IPS-18c (cell line): ENCODE data around the gene CXorf58.
"Not testable (repeated sequence)": the region's sequence is repeated elsewhere in the genome, so short reads cannot be mapped to it uniquely, and the experiment has no call there.

Experiments
- H3K4me3 ChIP-seq: 2 replicates; pipeline ENCODE4 v1.7.0; 2013; ENCODE audit warnings: low read depth, mild to moderate bottlenecking, low read length, moderate library complexity; ENCODE audit not compliant: insufficient read depth
- H3K9me3 ChIP-seq: one replicate; pipeline ENCODE4 v1.6.1; 2013; ENCODE audit warnings: mild to moderate bottlenecking, low read length, moderate library complexity; ENCODE audit not compliant: control insufficient read depth, insufficient read depth

CXorf58 gene

DNA sequence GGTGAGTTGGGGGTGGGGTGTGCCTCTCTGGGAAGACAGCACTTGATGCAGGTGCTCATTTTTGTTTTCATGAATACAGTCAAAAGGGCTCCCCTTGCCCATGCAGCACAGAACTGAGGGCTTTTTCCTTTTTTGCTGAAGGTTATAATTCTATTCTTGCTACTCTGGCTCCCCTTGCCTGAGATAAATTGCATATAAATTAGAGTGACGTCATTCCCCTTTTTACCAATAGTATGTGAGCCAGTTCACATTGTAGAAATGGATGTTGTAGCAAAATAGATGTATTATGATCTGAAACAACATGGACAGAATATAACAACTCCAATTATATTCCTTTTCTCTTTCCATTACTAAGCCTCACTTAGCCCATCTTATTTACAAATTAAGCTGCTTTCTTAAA lies 28.4 kb downstream of the CXorf58 start:
- Histone ChIP-seq H3K4me3 (no peak overlapping the region), H3K9me3 (no peaks in the 10 kb centered on the region)

DNA sequence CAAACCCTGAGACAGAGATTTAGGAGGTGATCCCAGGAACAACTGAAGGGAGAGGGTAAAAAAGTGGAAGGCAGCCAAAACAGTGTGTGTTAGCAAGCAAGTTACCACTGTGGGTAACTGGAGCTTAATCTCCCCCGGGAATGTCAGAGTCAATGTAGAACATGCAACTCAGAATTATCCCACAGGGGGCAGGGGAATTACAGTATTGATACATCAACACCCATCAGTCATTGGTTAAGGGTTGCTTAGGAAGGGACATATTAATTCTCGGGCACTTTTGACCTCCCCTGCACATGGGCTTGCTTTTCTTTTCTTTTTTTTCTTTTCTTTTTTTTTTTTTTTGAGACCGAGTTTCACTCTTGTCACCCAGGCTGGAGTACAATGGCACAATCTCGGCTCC lies 29.3 kb downstream of the CXorf58 start:
- Histone ChIP-seq H3K9me3 (no peaks in the 10 kb centered on the region), H3K4me3 (no peak overlapping the region)

DNA sequence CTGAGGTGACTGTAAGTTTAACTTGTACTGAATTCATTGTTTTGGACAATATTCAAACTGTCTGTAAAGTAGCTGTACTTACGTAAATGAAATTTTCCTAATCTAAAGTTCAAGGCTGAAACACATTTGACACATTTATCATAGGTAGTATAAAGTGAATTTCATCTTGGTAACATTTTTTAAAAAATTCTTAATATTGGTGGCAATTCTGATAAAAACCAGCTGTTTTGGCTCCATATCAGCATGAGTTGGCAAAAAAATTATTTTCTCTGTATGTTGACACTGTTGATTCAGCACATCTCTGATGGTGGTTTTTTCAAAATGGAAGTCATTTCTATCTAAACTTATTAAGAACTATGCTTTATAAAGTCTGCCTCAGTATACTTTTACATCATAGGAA lies 30.9 kb downstream of the CXorf58 start:
- H3K9me3 ChIP-seq: no peaks in the 10 kb centered on the region
- H3K4me3 ChIP-seq: no peak overlapping the region

DNA sequence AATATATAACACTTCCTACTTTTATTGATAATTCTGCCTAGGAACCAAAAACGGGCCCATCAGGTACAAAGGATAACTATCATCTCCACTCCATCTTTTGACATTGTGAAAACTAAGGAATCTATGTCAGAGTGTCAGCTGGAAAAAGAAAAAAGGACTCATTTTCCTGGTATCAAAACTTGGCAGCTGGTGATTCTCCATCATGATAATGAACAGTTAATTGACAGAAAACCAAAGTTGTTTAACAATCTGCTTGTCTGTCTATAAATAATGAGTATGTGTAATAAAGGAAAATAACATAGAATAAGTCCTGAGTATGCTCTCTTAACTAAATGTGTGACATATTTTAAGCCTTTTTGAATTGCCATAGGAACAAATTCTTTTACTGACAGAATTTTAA lies 31.4 kb downstream of the CXorf58 start:
- no peaks in the 10 kb centered on the region for H3K9me3 ChIP-seq
- H3K4me3 ChIP-seq: no peak overlapping the region

DNA sequence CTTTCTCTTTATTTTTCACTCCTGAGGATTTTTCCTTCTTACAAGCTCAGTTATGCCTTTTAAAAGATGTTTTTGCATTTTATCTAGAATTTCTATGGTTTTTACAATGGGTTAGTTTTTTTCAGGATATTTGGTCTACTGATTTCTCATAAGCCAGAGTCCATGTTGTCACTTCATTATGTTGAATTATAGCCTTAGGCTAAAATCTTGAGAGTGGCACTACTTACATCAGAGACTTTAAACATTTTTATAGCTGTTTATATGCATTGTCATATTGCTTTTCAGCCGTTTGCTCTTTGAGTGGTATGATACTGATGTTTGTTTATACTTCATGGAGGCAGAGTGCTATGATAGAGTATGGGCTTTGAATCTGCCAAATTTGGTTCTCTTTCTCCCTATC lies 36.4 kb downstream of the CXorf58 start:
- no peak overlapping the region for H3K4me3 ChIP-seq
- H3K9me3 ChIP-seq: no peaks in the 10 kb centered on the region

DNA sequence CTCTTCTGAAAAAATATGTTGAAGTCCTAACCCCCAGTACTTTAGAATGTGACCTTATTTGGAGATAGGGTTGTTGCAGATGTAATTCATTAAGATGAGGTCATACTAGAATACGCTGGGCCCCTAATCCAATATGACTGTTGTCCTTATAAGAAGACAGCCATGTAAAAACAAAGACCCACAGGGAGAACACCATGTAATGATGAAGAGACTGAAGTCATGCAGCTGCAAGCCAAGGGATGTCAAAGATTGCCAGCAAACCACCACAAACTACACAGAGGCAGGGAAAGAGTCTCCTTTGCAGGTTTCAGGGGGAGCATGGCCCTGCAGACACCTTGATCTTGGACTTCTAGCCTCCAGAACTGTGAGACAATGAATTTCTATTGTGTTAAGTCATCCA lies 37.4 kb downstream of the CXorf58 start:
- H3K4me3 ChIP-seq: no peak overlapping the region
- no peaks in the 10 kb centered on the region for H3K9me3 ChIP-seq

DNA sequence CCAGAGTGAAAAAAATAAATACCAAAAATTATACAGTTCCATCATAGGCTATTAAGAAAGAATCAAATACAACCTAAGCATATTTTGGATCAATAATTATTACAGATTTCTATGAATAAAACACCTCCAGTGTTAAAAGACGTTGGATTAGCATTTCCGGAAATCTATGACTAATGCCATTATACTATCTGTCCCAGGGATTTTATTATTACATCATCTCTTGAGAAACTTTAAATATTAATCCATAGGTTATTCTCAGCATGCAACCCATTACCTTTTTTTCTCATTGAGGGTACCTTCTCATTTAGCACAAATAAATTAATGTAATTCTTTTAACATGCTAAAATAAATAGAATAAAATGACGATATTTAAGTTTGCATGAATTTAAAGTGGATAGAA lies 44.6 kb downstream of the CXorf58 start:
- Histone ChIP-seq H3K4me3 (no peak overlapping the region), H3K9me3 (no peaks in the 10 kb centered on the region)

DNA sequence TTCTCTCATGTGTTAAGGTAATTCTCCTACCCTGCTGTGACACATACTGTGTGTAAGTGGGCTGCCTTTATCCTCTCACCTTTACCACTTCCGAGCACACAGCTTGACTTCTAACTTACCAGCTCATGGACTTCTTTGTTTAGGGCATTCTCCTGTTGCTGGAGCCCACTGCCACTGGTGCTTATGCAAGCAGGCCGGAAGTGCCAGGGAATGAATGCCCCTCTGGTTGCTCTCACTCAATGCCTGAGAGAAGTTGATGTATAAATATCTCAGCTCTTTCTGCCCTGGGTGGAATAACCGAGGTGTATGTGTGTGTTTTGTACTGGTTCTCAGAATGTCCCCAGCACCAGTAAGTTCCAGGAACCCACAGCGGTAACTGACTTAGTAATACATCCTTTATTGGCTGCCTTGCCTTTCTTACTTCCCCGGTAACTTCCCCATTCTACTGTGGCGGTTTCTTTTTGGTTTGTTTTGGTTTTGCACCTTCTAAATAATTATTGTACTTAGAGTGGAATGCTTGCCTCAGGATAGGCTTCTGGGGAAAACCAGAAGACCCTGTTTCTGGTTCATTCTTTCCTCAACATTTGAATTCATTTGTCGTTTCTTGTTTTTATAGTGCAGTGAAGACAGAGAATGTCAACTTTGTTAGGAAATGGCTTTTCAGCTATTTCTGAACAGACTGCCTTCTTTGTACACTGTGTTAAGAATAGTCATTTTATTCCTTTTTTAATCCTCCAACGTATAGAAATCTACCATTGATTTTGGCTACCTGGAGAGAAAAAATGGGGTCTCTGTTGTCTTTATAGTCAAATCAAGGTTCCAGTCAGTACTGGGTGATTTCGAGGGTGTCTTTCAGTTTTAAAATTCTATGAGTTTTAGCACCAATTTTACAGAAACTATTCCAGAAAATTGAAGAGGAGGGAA lies 45.4 kb downstream of the CXorf58 start:
- H3K9me3 ChIP-seq: no peaks in the 10 kb centered on the region
- H3K4me3 ChIP-seq: no peak overlapping the region; the same call in 1 of the 2 replicates

DNA sequence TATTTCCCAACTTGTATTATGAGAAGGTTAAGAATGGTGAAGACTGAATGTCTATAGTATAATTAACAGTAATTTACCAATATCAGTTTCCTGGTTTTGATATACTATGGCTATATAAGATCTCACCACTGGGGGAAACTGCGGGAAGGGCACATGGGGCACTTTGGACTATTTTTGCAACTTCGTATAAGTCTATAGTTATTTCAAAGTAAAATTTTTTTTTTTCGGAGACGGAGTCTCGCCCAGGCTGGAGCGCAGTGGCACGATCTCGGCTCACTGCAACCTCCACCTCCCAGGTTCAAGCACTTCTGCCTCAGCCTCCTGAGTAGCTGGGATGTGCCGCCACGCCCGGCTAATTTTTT lies 46.1 kb downstream of the CXorf58 start:
- Histone ChIP-seq H3K9me3 (no peaks in the 10 kb centered on the region), H3K4me3 (no peak overlapping the region)

DNA sequence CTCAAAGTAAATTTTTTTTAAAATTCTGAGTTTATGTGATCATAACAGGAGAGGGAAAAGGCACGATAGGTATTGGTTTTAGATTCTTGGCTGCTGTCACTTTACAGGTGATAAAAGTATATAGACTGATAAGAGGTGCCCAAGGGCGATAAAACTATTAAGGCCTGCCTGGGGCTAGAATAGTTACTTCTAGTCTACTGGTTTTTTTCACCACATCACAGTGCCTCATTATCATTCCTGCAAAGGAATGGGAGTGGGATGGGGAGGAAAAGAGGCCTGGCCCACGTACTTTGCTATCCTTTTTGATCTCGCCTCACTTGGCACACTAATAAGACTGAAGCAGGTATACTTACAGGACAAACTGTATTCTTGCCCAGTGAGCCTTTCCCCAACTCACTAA lies 46.6 kb downstream of the CXorf58 start:
- H3K4me3 ChIP-seq: no peak overlapping the region

DNA sequence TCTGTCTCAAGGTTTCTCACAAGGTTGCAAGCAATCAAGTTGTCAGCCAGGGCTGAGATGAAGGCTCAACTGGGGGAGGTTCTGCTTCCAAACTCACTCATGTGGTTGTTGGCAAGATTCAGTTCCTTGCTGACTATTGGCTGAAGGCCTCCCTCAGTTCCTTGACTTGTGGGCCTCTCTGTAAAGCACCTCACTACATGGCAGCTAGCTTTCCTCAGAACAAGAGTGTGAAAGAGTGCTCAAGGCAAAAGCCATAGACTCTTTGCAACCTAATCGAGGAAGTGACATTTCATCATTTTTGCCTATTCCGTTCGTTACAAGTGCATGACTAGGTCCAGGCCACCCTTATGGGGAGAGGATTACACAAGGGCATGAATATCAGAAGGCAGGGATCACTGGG lies 52.0 kb downstream of the CXorf58 start:
- H3K4me3 ChIP-seq: no peak overlapping the region
- no peaks in the 10 kb centered on the region for H3K9me3 ChIP-seq

More for the DNA sequence above, 46.6 kb downstream of the CXorf58 start:
- H3K9me3 ChIP-seq: no peaks in the 10 kb centered on the region

DNA sequence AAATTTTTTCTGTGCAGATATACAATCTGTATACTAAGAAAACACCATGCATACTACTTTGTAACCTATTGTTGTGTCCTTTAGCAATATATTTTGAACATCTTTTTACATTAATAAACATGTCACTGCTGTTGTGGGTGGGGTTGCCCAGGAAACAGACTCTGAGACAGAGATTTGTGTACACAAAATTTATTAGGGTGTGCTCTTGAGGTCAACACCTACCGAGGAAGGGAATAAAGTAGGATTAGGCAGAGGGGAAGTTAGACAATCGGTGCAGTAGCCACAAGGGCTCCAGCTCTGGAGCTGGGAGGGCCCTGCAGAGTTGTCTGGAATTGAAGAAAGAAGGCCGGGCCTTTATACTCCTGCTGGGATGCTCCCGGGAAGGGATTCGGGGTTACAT lies 56.4 kb downstream of the CXorf58 start:
- Histone ChIP-seq H3K4me3 (no peak overlapping the region), H3K9me3 (no peaks in the 10 kb centered on the region)

DNA sequence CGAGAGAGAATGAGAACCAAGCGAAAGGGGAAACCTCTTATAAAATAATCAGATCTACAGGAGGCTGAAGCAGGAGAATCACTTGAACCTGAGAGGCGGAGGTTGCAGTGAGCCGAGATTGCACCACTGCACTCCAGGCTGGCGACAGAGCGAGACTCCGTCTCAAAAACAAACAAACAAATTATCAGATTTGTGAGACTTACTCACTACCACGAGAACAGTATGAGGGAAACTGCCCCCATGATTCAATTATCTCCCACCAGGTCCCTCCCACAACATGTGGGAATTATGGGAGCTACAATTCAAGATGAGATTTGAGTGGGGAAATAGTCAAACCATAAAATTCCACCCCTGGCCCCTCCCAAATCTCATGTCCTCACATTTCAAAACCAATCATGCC lies 57.8 kb downstream of the CXorf58 start:
- H3K9me3 ChIP-seq, H3K4me3 ChIP-seq: not testable (repeated sequence)

DNA sequence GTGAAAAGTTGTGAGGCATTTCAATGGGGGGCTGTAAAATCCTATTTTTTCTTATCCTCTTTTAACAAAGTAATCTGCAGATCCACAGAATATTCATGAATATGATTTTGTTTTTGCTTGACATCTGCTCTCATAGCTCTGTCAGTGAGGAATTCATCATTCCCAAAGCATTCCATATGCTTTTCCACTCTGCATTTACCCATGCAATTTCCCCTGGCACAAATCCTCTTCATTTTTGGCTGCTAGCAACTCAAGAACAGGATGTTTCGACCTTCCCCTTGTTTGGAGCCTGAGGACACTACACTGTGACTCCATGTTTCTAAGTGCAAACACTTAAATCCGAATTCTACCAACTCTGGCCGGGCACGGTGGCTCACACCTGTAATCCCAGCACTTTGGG lies 70.7 kb downstream of the CXorf58 start:
- Histone ChIP-seq H3K9me3 (no peaks in the 10 kb centered on the region), H3K4me3 (no peak overlapping the region)

DNA sequence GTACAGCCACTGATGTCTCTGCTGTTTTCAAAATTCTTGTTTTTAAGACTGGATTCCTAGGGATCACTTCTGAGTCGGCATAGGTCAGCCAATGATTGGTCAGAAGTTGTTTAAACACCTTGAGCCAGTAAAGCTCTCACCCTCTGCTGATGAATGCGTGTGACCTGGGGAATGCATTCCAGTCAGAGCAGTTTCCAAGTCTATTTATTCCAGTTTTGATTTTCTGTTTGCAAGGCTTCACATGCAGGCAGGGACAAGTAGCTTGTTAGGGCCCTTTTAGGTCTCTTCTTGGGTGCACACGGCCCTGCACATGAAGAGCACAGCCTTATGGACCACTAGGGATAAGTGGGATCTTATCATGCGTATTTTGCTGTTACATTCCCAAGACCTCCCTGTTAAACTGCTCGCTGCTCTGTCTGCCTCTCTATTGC lies 72.2 kb downstream of the CXorf58 start:
- no peaks in the 10 kb centered on the region for H3K9me3 ChIP-seq

DNA sequence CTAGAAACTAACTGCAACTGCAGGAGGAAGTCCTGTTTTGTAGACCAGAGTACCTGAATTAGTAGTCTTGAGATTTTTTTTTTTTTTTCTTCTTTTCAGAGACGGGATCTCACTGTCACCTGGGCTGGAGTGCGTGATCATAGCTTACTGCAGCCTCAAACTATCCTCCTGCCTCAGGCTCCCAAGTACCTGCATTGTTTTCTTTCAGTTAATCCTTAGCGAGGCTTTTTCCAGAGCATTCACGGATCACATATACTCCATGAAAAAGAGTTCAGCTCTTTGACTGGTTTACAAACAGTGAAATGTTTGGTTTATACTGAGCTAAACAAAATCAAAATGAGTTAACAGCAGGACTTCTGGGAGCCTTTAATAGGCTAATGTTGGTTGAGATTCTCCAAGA lies 73.4 kb downstream of the CXorf58 start:
- Histone ChIP-seq H3K4me3 (no peak overlapping the region), H3K9me3 (no peaks in the 10 kb centered on the region)

More for the DNA sequence above, 72.2 kb downstream of the CXorf58 start:
- no peak overlapping the region for H3K4me3 ChIP-seq

DNA sequence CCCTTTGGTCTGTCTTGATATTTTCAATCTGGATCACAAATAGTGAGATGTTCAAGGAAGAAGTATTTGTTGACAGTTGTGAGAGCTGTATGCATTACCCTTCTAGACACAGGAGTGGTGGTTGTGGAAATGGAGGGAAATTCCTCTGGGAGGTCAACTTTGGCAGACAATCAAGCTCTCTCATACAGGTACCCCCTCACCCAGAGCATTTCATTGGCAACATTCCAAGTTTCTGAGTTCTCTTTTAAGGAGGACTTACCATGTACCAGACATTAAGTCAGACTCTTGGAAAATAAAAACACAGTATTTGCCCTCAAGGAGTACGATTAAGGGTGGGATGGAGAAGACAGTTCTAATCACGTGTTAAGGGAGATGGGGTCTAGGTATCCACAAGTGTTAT lies 73.9 kb downstream of the CXorf58 start:
- Histone ChIP-seq H3K4me3 (no peak overlapping the region), H3K9me3 (no peaks in the 10 kb centered on the region)

DNA sequence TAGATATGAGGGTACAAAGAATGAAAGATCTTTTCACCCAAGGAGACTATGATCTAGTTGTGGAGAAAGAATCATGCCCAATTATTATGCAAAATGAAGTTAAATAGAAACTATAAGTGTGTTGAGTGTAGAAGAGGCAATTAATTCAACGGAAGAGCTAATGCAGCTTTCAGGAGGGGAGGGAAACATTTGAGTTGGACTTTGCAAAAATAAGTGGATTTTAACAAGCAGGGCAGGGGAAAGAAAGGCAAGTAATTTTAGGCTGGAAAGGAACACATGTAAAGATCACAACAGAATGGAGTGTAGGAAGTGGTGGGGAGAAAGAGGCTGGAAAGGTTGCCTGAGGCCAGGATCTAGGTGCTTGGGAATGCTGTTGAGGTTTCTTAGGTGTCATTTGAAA lies 75.1 kb downstream of the CXorf58 start:
- H3K4me3 ChIP-seq: no peak overlapping the region
- H3K9me3 ChIP-seq: no peaks in the 10 kb centered on the region
